Astrocyte of the cerebellum (primary cell): ENCODE data around the gene PSG6.
"Not testable (repeated sequence)": the region's sequence is repeated elsewhere in the genome, so short reads cannot be mapped to it uniquely, and the experiment has no call there.

Experiments
- DNase-seq: peaks from one replicate; pipeline ENCODE4 v3.0.0-alpha.2; 2011; ENCODE audit warnings: low read depth
- H3K4me3 ChIP-seq: 2 replicates; pipeline ENCODE4 v1.5.1; 2011; ENCODE audit warnings: mild to moderate bottlenecking, low read depth, low read length, moderate library complexity
- in situ Hi-C: cut with HindIII; loops from 2 replicates; pipeline ENCODE4 v1.10.0; 2017; ENCODE audit warnings: low sequenced_read_pairs
- TF ChIP-seq, protein P1 (sequence below): IDR thresholded peaks from 2 replicates; pipeline ENCODE4 v1.5.1; 2012; ENCODE audit warnings: low read length, low read depth, moderate library complexity, mild to moderate bottlenecking; ENCODE audit errors: missing control alignments

The PSG6 gene

DNA sequence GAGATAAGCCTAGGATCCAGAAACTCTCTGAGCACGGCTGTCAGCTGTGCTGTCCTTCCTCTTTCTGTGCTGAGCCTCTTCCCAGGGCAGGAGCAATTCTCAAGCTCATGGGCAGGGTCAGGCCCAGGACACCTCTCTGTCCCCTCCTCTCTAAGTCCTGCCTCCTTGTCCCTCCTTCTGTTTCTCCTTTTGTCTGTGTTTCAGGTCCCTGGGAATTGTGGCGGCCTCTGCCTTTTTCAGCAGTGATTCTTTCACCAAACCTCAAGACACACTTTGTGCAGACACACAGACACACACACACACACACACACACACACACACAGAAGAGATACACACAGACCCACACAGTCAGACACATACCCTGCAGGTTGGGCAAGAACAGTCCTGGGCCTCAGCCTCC lies 38.1 kb downstream of the PSG6 start, which contains the start of gene PSG1:
Gene PSG1, minus strand, starts transcription at position 101 of the 400 bp plus-strand sequence. CDS start 132 bp downstream, outside the sequence.
- no peak within 1 kb of the TSS for H3K4me3 ChIP-seq
- in situ Hi-C loops = no loop called here
- TF ChIP-seq, protein P1, sequence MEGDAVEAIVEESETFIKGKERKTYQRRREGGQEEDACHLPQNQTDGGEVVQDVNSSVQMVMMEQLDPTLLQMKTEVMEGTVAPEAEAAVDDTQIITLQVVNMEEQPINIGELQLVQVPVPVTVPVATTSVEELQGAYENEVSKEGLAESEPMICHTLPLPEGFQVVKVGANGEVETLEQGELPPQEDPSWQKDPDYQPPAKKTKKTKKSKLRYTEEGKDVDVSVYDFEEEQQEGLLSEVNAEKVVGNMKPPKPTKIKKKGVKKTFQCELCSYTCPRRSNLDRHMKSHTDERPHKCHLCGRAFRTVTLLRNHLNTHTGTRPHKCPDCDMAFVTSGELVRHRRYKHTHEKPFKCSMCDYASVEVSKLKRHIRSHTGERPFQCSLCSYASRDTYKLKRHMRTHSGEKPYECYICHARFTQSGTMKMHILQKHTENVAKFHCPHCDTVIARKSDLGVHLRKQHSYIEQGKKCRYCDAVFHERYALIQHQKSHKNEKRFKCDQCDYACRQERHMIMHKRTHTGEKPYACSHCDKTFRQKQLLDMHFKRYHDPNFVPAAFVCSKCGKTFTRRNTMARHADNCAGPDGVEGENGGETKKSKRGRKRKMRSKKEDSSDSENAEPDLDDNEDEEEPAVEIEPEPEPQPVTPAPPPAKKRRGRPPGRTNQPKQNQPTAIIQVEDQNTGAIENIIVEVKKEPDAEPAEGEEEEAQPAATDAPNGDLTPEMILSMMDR = no peak
- DNase-seq = no peak

DNA sequence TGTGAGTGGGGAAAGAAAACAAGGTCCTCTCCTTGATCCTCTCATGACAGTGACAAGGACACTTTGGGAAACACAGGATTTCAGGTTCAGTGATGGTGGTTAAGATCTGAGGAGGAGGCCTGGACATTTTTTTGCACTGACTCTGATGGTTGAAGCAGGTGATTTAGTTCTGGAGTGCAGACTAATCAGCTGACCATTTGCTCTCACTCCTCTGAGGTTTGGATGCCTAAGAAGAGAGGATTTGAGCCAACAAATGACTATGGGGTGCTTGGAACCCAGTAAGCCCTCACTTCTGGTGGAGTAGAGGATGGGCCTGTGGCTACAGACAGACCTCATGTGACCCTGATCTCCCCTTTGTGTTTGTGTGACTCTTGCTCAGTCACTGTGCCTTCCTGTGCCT lies 41.1 kb downstream of the PSG6 start:
- in situ Hi-C loops, H3K4me3 ChIP-seq: not testable (repeated sequence)
- DNase-seq = peak; percentile 16

GRCh38 chr19:42875881-42876280 lies 41.8 kb downstream of the PSG6 start:
- H3K4me3 ChIP-seq, in situ Hi-C loops, DNase-seq: not testable (repeated sequence)

GRCh38 chr19:42874901-42875813 lies 42.5 kb downstream of the PSG6 start:
- in situ Hi-C loops = not testable (repeated sequence)
- peak; percentile 18 for DNase-seq

DNA sequence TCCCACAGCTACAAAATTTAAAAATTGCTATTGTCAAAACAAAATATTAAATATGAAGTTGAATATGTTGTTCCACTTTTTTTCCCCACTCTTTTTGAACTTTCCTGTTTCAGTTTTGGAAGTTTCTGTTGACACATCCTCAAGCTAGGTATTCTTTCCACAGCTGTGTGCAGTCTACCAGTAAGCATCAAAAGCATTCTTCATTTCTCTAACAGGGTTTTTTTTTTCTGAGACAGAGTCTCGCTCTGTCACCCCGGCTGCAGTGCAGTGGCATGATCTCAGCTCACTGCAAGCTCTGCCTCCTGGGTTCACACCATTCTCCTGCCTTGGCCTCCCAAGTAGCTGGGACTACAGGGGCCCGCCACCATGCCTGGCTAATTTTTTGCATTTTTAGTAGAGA lies 43.6 kb downstream of the PSG6 start:
- in situ Hi-C loops, DNase-seq, H3K4me3 ChIP-seq: not testable (repeated sequence)

More at GRCh38 chr19:42874901-42875813, 42.5 kb downstream of the PSG6 start:
- not testable (repeated sequence) for H3K4me3 ChIP-seq

DNA sequence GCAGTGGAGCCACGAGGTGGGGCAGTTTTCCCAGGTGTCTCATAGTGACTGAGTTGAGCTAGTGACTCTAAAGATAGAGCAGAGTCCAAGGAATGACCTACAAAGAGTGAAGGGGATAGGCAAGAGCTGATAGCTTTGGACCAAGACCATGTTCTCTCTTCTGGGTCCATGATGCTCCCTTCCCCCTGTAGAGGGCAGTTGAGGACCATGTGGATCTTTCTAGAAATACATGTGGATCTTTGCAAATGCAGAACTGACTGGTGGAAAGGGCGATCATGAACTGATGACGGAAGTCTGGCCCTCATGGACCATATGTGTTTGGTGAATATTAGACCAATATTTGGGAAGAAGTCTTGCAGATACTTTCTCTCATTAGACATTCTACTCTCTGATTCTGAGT lies 45.1 kb downstream of the PSG6 start:
- H3K4me3 ChIP-seq = no peak overlapping the region
- in situ Hi-C loops = no loop called here
- no peak for DNase-seq
- TF ChIP-seq, protein P1 = peak; percentile 22

- TF ChIP-seq, protein P1 = peak; percentile 15
- no peak overlapping the region for H3K4me3 ChIP-seq
- no peak for DNase-seq
- in situ Hi-C loops = no loop called here
These were observed 60.2 kb downstream of the PSG6 start for GRCh38 chr19:42857544-42857867.

- H3K4me3 ChIP-seq, DNase-seq, in situ Hi-C loops: not testable (repeated sequence)
- TF ChIP-seq, protein P1 = peak; percentile 56
These were observed 60.7 kb downstream of the PSG6 start for GRCh38 chr19:42856866-42857543.

DNA sequence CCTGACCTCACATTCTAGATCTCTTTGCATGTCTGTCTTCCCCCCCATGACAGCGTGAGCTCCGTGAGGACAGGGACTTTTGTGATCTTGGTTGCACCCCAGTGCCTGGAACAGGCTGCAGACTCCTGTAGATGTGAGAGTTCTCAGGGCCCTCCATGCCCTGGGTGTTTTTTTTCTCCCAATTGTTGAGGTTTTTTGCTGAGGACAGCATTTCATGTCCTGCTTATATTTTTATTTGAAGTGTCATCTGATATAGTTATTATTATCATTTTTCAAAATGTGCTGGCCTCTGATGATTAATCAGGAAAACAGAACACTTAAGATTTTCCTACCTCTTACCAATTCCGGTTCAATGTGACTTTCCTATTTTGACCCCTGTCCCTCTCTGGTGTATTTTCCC lies 62.9 kb downstream of the PSG6 start:
- DNase-seq, H3K4me3 ChIP-seq, in situ Hi-C loops: not testable (repeated sequence)

DNA sequence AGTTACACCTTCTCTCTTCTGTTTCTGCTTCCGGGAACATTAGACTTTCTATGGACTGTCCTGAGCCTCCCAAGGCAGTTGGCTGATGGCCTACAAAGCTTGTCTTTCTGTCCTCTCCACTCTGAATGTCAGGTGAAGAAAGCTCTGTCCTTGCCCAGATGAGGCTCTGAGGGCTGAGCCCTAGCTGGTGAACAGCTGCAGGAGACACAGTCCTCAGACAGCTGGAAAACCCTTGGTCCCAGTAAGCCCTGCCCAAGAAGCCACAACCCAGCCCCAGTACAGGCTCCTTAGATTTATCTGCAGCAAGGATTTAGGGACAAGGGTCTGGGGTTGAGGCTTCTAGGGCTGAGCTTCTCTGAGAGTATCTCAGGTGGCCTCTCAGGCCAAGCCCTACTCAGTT lies 64.5 kb downstream of the PSG6 start:
- H3K4me3 ChIP-seq, in situ Hi-C loops, DNase-seq: not testable (repeated sequence)

- H3K4me3 ChIP-seq, in situ Hi-C loops, DNase-seq: not testable (repeated sequence)
These were observed 64.9 kb downstream of the PSG6 start for GRCh38 chr19:42852821-42853220.
